GM12891 (cell line): Measurements from ENCODE around the gene SMC3.
"Not testable (repeated sequence)": the region's sequence is repeated elsewhere in the genome, so short reads cannot be mapped to it uniquely, and the experiment has no call there.

Source experiments
- DNase-seq: peaks from one replicate; pipeline ENCODE4 v3.0.0; 2011; ENCODE audit warnings: low spot score; ENCODE audit not compliant: insufficient read length
- FAIRE-seq: peaks from 2 replicates; lab custom pipeline; 2011; peaks lifted over from hg19 to GRCh38; lab: Jason Lieb, UNC
- PAX5 ChIP-seq: IDR thresholded peaks from 2 replicates; pipeline ENCODE4 v1.6.1; 2011; ENCODE audit warnings: low read length, moderate library complexity, mild to moderate bottlenecking; ENCODE audit not compliant: insufficient read depth, severe bottlenecking
- POLR2A ChIP-seq: IDR thresholded peaks from 2 replicates; pipeline ENCODE4 v1.6.1; 2011; ENCODE audit warnings: low read depth, low read length, control low read depth
- POLR2AphosphoS5 ChIP-seq: IDR thresholded peaks from 2 replicates; pipeline ENCODE4 v1.6.1; 2011; ENCODE audit warnings: low read depth, low read length, control low read depth
- POU2F2 ChIP-seq: IDR thresholded peaks from 2 replicates; pipeline ENCODE4 v1.6.1; 2011; ENCODE audit warnings: low read depth, mild to moderate bottlenecking, control low read depth, low read length, moderate library complexity
- SPI1 ChIP-seq: IDR thresholded peaks from 2 replicates; pipeline ENCODE4 v1.6.1; 2011; ENCODE audit warnings: low read depth, low read length, control low read depth
- TAF1 ChIP-seq: IDR thresholded peaks from 2 replicates; pipeline ENCODE4 v1.6.1; 2011; ENCODE audit warnings: low read depth, low read length, control low read depth

The SMC3 gene

GRCh38 chr10:110619514-110620397 lies 52.3 kb downstream of the SMC3 start:
- TF ChIP-seq POU2F2 (no peak), POLR2A (no peak), SPI1 (no peak), TAF1 (no peak), POLR2AphosphoS5 (no peak), PAX5 (no peak)
- no peak for FAIRE-seq
- DNase-seq, result no peak

- no peak for TF ChIP-seq POLR2AphosphoS5
- TF ChIP-seq POLR2A, result no peak
- no peak for TF ChIP-seq POU2F2
- TF ChIP-seq PAX5, result no peak
- DNase-seq (no peak), FAIRE-seq (no peak)
These were observed 52.9 kb downstream of the SMC3 start for GRCh38 chr10:110620398-110620719.

- FAIRE-seq, DNase-seq: not testable (repeated sequence)
These were observed 55.8 kb downstream of the SMC3 start for GRCh38 chr10:110623316-110623715.

GRCh38 chr10:110625356-110625894 lies 57.9 kb downstream of the SMC3 start:
- FAIRE-seq, result no peak
- TF ChIP-seq SPI1 (no peak), POU2F2 (no peak), TAF1 (no peak), POLR2A (no peak), POLR2AphosphoS5 (no peak), PAX5 (no peak)
- DNase-seq, result no peak

GRCh38 chr10:110625951-110626855 lies 58.7 kb downstream of the SMC3 start:
- no peak for DNase-seq
- no peak for TF ChIP-seq PAX5
- TF ChIP-seq POLR2AphosphoS5, result no peak
- TF ChIP-seq POU2F2, result no peak
- no peak for TF ChIP-seq TAF1
- TF ChIP-seq SPI1, result no peak
- no peak for TF ChIP-seq POLR2A
- FAIRE-seq, result no peak

- no peak for FAIRE-seq
- no peak for TF ChIP-seq TAF1
- no peak for DNase-seq
These were observed 60.7 kb downstream of the SMC3 start for GRCh38 chr10:110628161-110628560.

GRCh38 chr10:110629680-110630191 lies 62.2 kb downstream of the SMC3 start:
- no peak for DNase-seq
- no peak for FAIRE-seq
- TF ChIP-seq PAX5, result no peak
- no peak for TF ChIP-seq POU2F2
- no peak for TF ChIP-seq POLR2A
- TF ChIP-seq POLR2AphosphoS5, result no peak
- TF ChIP-seq TAF1, result no peak
- no peak for TF ChIP-seq SPI1

GRCh38 chr10:110631934-110632333 lies 64.4 kb downstream of the SMC3 start:
- FAIRE-seq (no peak), DNase-seq (no peak)

GRCh38 chr10:110632591-110633215 lies 65.2 kb downstream of the SMC3 start:
- no peak for DNase-seq
- no peak for TF ChIP-seq PAX5
- no peak for TF ChIP-seq POLR2A
- TF ChIP-seq SPI1, result no peak
- TF ChIP-seq POU2F2, result no peak
- TF ChIP-seq POLR2AphosphoS5, result no peak
- no peak for TF ChIP-seq TAF1
- FAIRE-seq, result no peak

More at GRCh38 chr10:110631934-110632333, 64.4 kb downstream of the SMC3 start:
- TF ChIP-seq SPI1 (no peak), TAF1 (no peak), POLR2A (no peak), POU2F2 (no peak), PAX5 (no peak)

GRCh38 chr10:110634527-110635209 lies 67.2 kb downstream of the SMC3 start:
- FAIRE-seq (no peak), DNase-seq (no peak)
- TF ChIP-seq PAX5 (no peak), POLR2A (no peak), SPI1 (no peak), POLR2AphosphoS5 (no peak), POU2F2 (no peak), TAF1 (no peak)
